AG10803 (cell line): ENCODE results near the gene CCL2.
A peak's percentile ranks its signal among the peaks of the same experiment; 100 is the strongest.

Experiments used
- DNase-seq: peaks from one replicate; pipeline ENCODE4 v3.0.0; 2010; ENCODE audit warnings: low read depth
- H3K4me3 ChIP-seq: 2 replicates; pipeline ENCODE4 v1.5.1; 2011; ENCODE audit warnings: mild to moderate bottlenecking, low read length, control low read depth
- CTCF ChIP-seq: conservative IDR thresholded peaks from 2 replicates; pipeline ENCODE4 v1.5.1; 2011; ENCODE audit warnings: mild to moderate bottlenecking, low read length, control low read depth, inconsistent platforms

The CCL2 gene

GRCh38 chr17:34261568-34262337 lies 6.7 kb downstream of the CCL2 start:
- DNase-seq, result no peak
- H3K4me3 ChIP-seq, result no peak overlapping the region
- no peak for TF ChIP-seq CTCF

- no peak for TF ChIP-seq CTCF
- no peak for DNase-seq
- no peak overlapping the region for H3K4me3 ChIP-seq
Measured at GRCh38 chr17:34265711-34266110, 10.6 kb downstream of the CCL2 start.

- no peak within 1 kb of the TSS for H3K4me3 ChIP-seq
- no peak for DNase-seq
- no peak for TF ChIP-seq CTCF
Measured at GRCh38 chr17:34269969-34270368, 14.9 kb downstream of the CCL2 start, which contains the start of gene CCL7. Gene CCL7, plus strand, starts transcription at chr17:34270221. Its CDS starts 70 bp downstream, at chr17:34270291.

- no peak overlapping the region for H3K4me3 ChIP-seq
- DNase-seq, result peak; percentile 96
- no peak for TF ChIP-seq CTCF
Measured at GRCh38 chr17:34275881-34276280, 20.8 kb downstream of the CCL2 start.

- TF ChIP-seq CTCF, result no peak
- H3K4me3 ChIP-seq, result no peak overlapping the region
- no peak for DNase-seq
Measured at GRCh38 chr17:34276826-34277225, 21.7 kb downstream of the CCL2 start.

- DNase-seq, result no peak
- no peak for TF ChIP-seq CTCF
- H3K4me3 ChIP-seq, result no peak overlapping the region
Measured at GRCh38 chr17:34283571-34283970, 28.5 kb downstream of the CCL2 start.

- H3K4me3 ChIP-seq, result no peak within 1 kb of the TSS
- peak; percentile 12 for DNase-seq
- TF ChIP-seq CTCF, result no peak
Measured at GRCh38 chr17:34285286-34285792, 30.3 kb downstream of the CCL2 start, which contains the start of gene CCL11. Gene CCL11, plus strand, starts transcription at chr17:34285742. Its CDS starts 67 bp downstream, at chr17:34285809.
